ENCODE results near the gene CCDC127. TPM values are rescaled to one million over a fixed set of nuclear protein-coding genes. Genes with fewer than 3 reads are reported as not detected.
"Not testable (repeated sequence)": the region's sequence is repeated elsewhere in the genome, so short reads cannot be mapped to it uniquely, and the experiment has no call there.

The CCDC127 gene
- total and polyA plus RNA-seq, 4 donors, result 1.1 to 2.6 (median 2.1) TPM

- TF ChIP-seq ZBTB33 (IDR thresholded peaks at IDR 0.05) (no peak), HNF4G (IDR thresholded peaks at IDR 0.05) (no peak), YY1 (IDR thresholded peaks at IDR 0.05) (no peak), MAX (IDR thresholded peaks at IDR 0.05) (no peak), NR2F2 (IDR thresholded peaks at IDR 0.05) (no peak)
These were observed 19.3 kb downstream of the CCDC127 start (continued) for GRCh38 chr5:198516-199196.

- H3K9me3 ChIP-seq (ENCODE audit: control insufficient read depth in 4 of 4, low read length in 3 of 4), result no peaks in the 10 kb centered on the region
- H3K4me3 ChIP-seq (ENCODE audit: low read depth in 1 of 3, low read length in 3 of 3), result no peak overlapping the region
- H3K4me1 ChIP-seq (ENCODE audit: control insufficient read depth in 4 of 4, insufficient read depth in 4 of 4, low read length in 3 of 4), result no peaks in the 10 kb centered on the region
- TF ChIP-seq RAD21 (IDR thresholded peaks at IDR 0.05) (no peak), JUND (IDR thresholded peaks at IDR 0.05) (no peak), ZBTB33 (IDR thresholded peaks at IDR 0.05) (no peak), EGR1 (IDR thresholded peaks at IDR 0.05; ENCODE audit: low read depth in 2 of 2) (no peak), GABPA (IDR thresholded peaks at IDR 0.05 in 1 of 2, conservative IDR thresholded peaks at IDR 0.05 in 1 of 2) (no peak), SP1 (IDR thresholded peaks at IDR 0.05) (no peak), REST (IDR thresholded peaks at IDR 0.05) (no peak), RXRA (IDR thresholded peaks at IDR 0.05) (no peak), TAF1 (conservative IDR thresholded peaks at IDR 0.05) (no peak), YY1 (IDR thresholded peaks at IDR 0.05) (no peak), ATF3 (IDR thresholded peaks at IDR 0.05) (no peak), CTCF (IDR thresholded peaks at IDR 0.05; ENCODE audit: low read depth, low read length, missing input control) (no peak), MAX (IDR thresholded peaks at IDR 0.05) (no peak), FOXA2 (IDR thresholded peaks at IDR 0.05) (no peak), HNF4G (IDR thresholded peaks at IDR 0.05) (no peak), FOXA1 (IDR thresholded peaks at IDR 0.05) (no peak), NR2F2 (IDR thresholded peaks at IDR 0.05) (no peak), HNF4A (conservative IDR thresholded peaks at IDR 0.05) (no peak)
- H3K27ac ChIP-seq (ENCODE audit: low read depth in 1 of 2, low read length in 2 of 2), result no peak overlapping the region
- no peak for DNase-seq (ENCODE audit: low spot score)
- WGBS, result 90% methylated on average over 12 of the region's 12 CpGs
- H3K27me3 ChIP-seq (ENCODE audit: control insufficient read depth in 4 of 4, insufficient read depth in 4 of 4, low read length in 3 of 4), result no peaks in the 10 kb centered on the region
- no peaks in the 10 kb centered on the region for H3K36me3 ChIP-seq (ENCODE audit: control insufficient read depth in 4 of 4, insufficient read depth in 3 of 4, low read depth in 1 of 4, low read length in 3 of 4)
- H3K9ac ChIP-seq (ENCODE audit: low read depth in 1 of 2, low read length in 2 of 2), result no peak overlapping the region
These were observed 20.0 kb downstream of the CCDC127 start for GRCh38 chr5:197892-198489.

GRCh38 chr5:197031-197430, 20.9 kb downstream of the CCDC127 start:
- H3K9me3 ChIP-seq (ENCODE audit: control insufficient read depth in 4 of 4, low read length in 3 of 4); DNase-seq (ENCODE audit: low spot score); H3K9ac ChIP-seq (ENCODE audit: low read depth in 1 of 2, low read length in 2 of 2); H3K27ac ChIP-seq (ENCODE audit: low read depth in 1 of 2, low read length in 2 of 2); H3K4me3 ChIP-seq (ENCODE audit: low read depth in 1 of 3, low read length in 3 of 3); H3K4me1 ChIP-seq (ENCODE audit: control insufficient read depth in 4 of 4, insufficient read depth in 4 of 4, low read length in 3 of 4); H3K36me3 ChIP-seq (ENCODE audit: control insufficient read depth in 4 of 4, insufficient read depth in 3 of 4, low read depth in 1 of 4, low read length in 3 of 4); H3K27me3 ChIP-seq (ENCODE audit: control insufficient read depth in 4 of 4, insufficient read depth in 4 of 4, low read length in 3 of 4): not testable (repeated sequence)
- WGBS, result 76% methylated on average over 18 of the region's 18 CpGs
